NCI-H187 treated with DMSO at 0.1 percent for 48 hours (cell line): Measurements from ENCODE around the gene CELF2.

Source experiments
- DNase-seq: peaks from one replicate; lab custom pipeline; 2025; lab: John Stamatoyannopoulos, UW

Gene CELF2

GRCh38 chr10:11156480-11156879 is 138.8 kb downstream of the CELF2 start:
- DNase-seq: no peak

- DNase-seq: no peak
Measured at GRCh38 chr10:11157292-11158076, 139.8 kb downstream of the CELF2 start.

GRCh38 chr10:11158080-11158479 is 140.4 kb downstream of the CELF2 start:
- DNase-seq: no peak

- DNase-seq: no peak
Measured at GRCh38 chr10:11159543-11160215, 142.0 kb downstream of the CELF2 start.

GRCh38 chr10:11161096-11161495 is 143.4 kb downstream of the CELF2 start:
- DNase-seq: no peak

GRCh38 chr10:11161910-11162309 is 144.2 kb downstream of the CELF2 start:
- DNase-seq: no peak

GRCh38 chr10:11162828-11163599 is 145.3 kb downstream of the CELF2 start:
- no peak for DNase-seq

GRCh38 chr10:11163780-11164550 is 146.3 kb downstream of the CELF2 start:
- DNase-seq: no peak

GRCh38 chr10:11164551-11164802 is 146.8 kb downstream of the CELF2 start:
- DNase-seq: no peak

GRCh38 chr10:11164803-11165590 is 147.3 kb downstream of the CELF2 start:
- no peak for DNase-seq

GRCh38 chr10:11165591-11166543 is 148.2 kb downstream of the CELF2 start:
- DNase-seq: no peak

GRCh38 chr10:11166550-11166949 is 148.9 kb downstream of the CELF2 start:
- no peak for DNase-seq

- no peak for DNase-seq
Measured at GRCh38 chr10:11167233-11167966, 149.7 kb downstream of the CELF2 start.

- no peak for DNase-seq
Measured at GRCh38 chr10:11168423-11169090, 150.9 kb downstream of the CELF2 start.

- no peak for DNase-seq
Measured at GRCh38 chr10:11169976-11170375, 152.3 kb downstream of the CELF2 start.

GRCh38 chr10:11170574-11170973 is 152.9 kb downstream of the CELF2 start:
- no peak for DNase-seq

- no peak for DNase-seq
Measured at GRCh38 chr10:11170993-11171851, 153.6 kb downstream of the CELF2 start.

GRCh38 chr10:11173042-11173441 is 155.4 kb downstream of the CELF2 start:
- DNase-seq: no peak
